ENCODE data around the gene POMGNT1.

The POMGNT1 gene

DNA sequence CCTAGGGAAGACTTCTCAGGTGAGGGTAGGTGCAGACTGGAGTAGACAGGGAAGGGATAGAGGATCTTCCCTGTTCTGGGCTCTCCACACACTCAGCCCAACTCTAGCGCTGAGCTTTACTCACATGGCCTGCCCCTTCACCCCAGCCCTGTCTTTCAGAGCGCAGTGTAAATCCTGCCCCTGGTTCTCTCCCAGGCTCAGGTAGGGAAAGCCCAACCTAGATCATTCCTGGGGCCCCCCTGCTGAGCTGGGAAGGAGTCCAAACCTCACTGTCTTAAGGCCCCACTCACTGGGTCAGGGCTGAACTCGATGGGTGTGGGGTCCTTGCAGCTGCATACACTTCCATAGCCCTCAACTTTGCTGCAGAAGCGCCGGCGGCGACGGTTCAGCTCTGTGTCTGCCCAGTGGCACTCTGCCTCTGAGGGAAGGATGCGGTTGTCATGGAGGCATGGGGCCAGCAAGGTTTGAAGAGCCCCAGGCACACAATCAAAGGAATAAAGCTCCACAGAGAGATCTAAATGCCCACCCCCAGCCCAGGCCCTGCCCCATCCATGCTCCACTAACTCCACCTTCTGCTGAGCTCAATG, 4.2 kb downstream of the POMGNT1 start:
- no peak for DNase-seq (ENCODE audit: low read depth)
- TF ChIP-seq, protein P1, sequence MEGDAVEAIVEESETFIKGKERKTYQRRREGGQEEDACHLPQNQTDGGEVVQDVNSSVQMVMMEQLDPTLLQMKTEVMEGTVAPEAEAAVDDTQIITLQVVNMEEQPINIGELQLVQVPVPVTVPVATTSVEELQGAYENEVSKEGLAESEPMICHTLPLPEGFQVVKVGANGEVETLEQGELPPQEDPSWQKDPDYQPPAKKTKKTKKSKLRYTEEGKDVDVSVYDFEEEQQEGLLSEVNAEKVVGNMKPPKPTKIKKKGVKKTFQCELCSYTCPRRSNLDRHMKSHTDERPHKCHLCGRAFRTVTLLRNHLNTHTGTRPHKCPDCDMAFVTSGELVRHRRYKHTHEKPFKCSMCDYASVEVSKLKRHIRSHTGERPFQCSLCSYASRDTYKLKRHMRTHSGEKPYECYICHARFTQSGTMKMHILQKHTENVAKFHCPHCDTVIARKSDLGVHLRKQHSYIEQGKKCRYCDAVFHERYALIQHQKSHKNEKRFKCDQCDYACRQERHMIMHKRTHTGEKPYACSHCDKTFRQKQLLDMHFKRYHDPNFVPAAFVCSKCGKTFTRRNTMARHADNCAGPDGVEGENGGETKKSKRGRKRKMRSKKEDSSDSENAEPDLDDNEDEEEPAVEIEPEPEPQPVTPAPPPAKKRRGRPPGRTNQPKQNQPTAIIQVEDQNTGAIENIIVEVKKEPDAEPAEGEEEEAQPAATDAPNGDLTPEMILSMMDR (IDR thresholded peaks at IDR 0.05; ENCODE audit: control insufficient read depth, extremely low read depth, insufficient read depth), result no peak
- no peak overlapping the region for H3K4me3 ChIP-seq (ENCODE audit: low read depth, low read length)

DNA sequence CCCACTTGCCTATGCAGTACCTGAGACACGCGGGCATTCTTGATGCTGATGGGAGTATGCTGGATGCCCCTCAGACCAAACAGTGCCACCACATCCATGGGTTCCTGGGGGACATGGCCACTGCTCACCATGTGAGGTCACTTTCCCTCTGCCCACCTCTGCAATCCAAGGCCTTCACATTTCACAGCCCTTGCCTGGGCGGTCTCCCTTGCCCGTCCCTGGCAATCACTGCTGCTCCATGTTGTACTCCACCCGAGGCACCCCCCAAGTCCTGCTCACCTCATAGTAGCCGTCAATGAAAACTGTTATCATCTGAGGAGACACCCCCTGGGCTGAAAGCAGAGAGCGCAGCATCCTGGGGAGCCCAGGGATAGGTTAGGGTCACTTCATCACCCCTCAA, 4.9 kb downstream of the POMGNT1 start:
- TF ChIP-seq, protein P1 (IDR thresholded peaks at IDR 0.05; ENCODE audit: control insufficient read depth, extremely low read depth, insufficient read depth), result no peak
- no peak overlapping the region for H3K4me3 ChIP-seq (ENCODE audit: low read depth, low read length)
- DNase-seq (ENCODE audit: low read depth), result no peak

DNA sequence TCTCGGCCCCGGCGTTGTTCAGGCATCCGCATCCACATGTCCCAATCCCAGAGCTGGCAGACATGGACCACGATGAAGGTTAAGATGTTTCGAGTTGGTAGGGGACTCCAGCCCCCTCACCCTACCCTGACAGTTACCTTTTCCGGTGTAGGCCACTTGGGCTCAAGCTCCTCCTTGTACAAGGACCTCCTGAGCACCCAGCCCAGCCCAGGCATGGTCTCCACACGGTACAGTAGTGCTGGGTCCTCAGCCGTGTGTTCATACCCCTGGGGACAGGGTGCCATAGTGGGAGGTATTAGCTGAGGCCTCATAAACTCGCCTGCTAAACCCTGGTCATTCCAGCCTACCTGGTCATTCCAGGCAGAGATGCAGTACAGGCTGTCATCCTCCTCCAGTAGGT, 6.1 kb downstream of the POMGNT1 start:
- TF ChIP-seq, protein P1 (IDR thresholded peaks at IDR 0.05; ENCODE audit: control insufficient read depth, extremely low read depth, insufficient read depth), result no peak
- DNase-seq (ENCODE audit: low read depth), result no peak
- no peak overlapping the region for H3K4me3 ChIP-seq (ENCODE audit: low read depth, low read length)

DNA sequence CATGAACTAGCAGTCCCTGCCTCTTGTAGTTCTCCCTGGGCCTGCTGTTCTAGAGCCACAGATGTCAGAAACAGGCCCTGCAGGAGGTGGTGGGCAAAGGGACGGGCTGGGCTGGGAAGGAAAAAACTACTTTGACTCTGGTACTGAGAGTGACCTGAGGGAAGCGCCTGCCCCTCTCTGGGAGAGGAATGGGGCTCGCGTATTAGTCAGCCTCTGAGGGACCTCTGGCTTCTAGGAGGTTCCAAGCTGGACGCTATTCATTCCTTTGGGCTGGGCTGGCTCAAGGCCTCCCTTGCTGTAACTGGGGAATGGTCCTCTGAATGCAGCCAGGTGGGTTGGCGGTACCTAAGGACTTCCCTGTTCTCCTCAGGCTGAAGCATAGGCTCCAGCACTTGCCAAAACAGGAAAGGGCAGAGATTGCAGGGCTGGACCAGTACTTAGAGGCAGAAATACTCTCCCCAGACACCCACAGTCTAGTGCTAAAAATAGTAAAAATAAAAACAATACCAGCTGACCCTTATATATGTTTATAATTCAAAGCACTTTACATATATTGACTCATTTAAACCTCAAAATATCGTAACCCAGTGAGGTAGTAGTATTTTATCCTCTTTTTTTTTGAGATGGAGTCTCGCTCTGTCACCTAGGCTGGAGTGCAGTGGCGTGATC, 7.1 kb downstream of the POMGNT1 start:
- H3K4me3 ChIP-seq (ENCODE audit: low read depth, low read length), result no peak overlapping the region
- DNase-seq (ENCODE audit: low read depth), result no peak
- TF ChIP-seq, protein P1 (IDR thresholded peaks at IDR 0.05; ENCODE audit: control insufficient read depth, extremely low read depth, insufficient read depth), result no peak

DNA sequence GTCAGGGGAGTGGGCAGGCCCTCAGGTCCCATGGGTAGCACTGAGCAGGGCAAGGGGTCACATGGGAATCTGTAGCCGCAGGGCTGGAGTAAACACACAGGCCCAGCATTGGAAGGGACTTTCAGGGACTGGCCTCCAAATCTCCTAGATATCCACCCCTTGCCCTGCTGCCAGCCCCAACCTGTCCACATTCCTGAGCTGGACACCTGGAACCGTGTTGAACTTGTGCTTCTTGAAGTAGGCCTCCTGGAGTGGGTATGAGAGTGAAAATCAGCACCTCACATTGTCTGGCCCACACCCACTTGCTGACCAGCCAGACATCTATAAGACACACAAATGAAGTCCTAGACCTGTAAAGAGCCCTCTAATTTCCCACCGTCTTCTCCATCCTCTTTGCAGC, 7.7 kb downstream of the POMGNT1 start:
- H3K4me3 ChIP-seq (ENCODE audit: low read depth, low read length), result no peak overlapping the region
- DNase-seq (ENCODE audit: low read depth), result no peak
- TF ChIP-seq, protein P1 (IDR thresholded peaks at IDR 0.05; ENCODE audit: control insufficient read depth, extremely low read depth, insufficient read depth), result no peak

DNA sequence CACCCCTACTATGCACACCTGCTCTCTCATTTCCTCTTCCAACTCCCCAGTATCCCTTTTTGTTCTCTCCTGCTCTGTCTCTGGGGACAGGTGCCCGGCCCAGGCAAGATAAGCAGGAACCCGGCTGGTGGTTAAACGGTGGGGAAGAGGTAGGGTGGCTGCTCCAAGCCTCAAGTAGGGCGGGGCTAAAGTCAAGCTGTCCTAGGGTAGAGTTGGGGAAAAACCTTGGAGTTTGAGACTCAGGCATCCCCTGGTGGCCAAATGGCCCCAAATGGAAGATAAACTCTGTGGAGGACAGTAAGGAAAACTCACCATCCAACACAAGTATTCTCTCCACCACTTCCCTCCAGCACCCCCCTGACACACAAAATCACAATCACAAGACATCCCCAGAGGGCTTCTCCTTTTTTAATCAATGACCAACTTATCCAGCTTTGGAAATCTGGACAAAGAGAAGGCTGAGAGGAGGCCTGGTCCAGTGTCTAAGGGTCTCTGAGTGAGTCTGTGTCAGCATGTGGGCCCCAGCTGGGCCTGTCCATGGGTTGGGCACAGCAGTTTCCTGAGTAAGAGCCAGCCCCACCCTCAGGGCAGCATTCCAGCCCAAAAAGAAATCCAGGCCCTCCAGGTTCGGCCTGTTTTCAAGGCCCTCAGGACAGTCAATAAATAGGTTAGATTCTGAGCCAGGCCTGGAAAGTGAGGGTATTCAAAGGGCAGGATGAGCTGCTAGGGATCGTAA, 9.8 kb downstream of the POMGNT1 start:
- H3K4me3 ChIP-seq (ENCODE audit: low read depth, low read length), result no peak overlapping the region
- TF ChIP-seq, protein P1 (IDR thresholded peaks at IDR 0.05; ENCODE audit: control insufficient read depth, extremely low read depth, insufficient read depth), result no peak
- no peak for DNase-seq (ENCODE audit: low read depth)
